Endothelial cell of umbilical vein (primary cell): ENCODE results near the gene SLC9A9.

ENCODE experiments used
- EZH2 ChIP-seq: IDR thresholded peaks from 2 replicates; pipeline ENCODE4 v1.6.1; 2012; ENCODE audit warnings: borderline replicate concordance, low read depth, mild to moderate bottlenecking, moderate library complexity, low read length, inconsistent platforms; ENCODE audit not compliant: severe bottlenecking
- FOS ChIP-seq: IDR thresholded peaks from 2 replicates; pipeline ENCODE4 v1.6.1; 2011; ENCODE audit warnings: mild to moderate bottlenecking, low read length, moderate library complexity, borderline replicate concordance; ENCODE audit not compliant: insufficient read depth
- JUN ChIP-seq: IDR thresholded peaks from 2 replicates; pipeline ENCODE4 v1.6.1; 2011; ENCODE audit warnings: borderline replicate concordance, low read depth; ENCODE audit not compliant: insufficient read length, insufficient read depth
- MAX ChIP-seq: IDR thresholded peaks from 2 replicates; pipeline ENCODE4 v1.6.1; 2011; ENCODE audit not compliant: insufficient read depth, insufficient read length
- MYC ChIP-seq: IDR thresholded peaks from one replicate; pipeline ENCODE4 v1.6.1; 2011; ENCODE audit warnings: mild to moderate bottlenecking, low read depth, low read length
- POLR2A ChIP-seq: IDR thresholded peaks from 2 replicates; pipeline ENCODE4 v1.6.1; 2012; ENCODE audit warnings: low read depth, mild to moderate bottlenecking, control low read depth, low read length
- POLR2AphosphoS5 ChIP-seq: IDR thresholded peaks from 2 replicates; pipeline ENCODE4 v1.6.1; 2012; ENCODE audit warnings: low read depth, mild to moderate bottlenecking, control low read depth, low read length, moderate library complexity; ENCODE audit not compliant: insufficient read depth
- TF ChIP-seq, protein P1 (sequence below), 2 donors: IDR thresholded peaks; 1 replicate in 1 of 2; 2 replicates in 1 of 2; pipeline ENCODE4 v1.5.1; 2011; ENCODE audit warnings: low read length in 2 of 2, mild to moderate bottlenecking in 2 of 2, moderate library complexity in 2 of 2, control low read depth in 1 of 2, inconsistent platforms in 1 of 2, low read depth in 1 of 2; ENCODE audit not compliant: insufficient read depth in 1 of 2; ENCODE audit errors: extremely low read depth in 1 of 2

DNA sequence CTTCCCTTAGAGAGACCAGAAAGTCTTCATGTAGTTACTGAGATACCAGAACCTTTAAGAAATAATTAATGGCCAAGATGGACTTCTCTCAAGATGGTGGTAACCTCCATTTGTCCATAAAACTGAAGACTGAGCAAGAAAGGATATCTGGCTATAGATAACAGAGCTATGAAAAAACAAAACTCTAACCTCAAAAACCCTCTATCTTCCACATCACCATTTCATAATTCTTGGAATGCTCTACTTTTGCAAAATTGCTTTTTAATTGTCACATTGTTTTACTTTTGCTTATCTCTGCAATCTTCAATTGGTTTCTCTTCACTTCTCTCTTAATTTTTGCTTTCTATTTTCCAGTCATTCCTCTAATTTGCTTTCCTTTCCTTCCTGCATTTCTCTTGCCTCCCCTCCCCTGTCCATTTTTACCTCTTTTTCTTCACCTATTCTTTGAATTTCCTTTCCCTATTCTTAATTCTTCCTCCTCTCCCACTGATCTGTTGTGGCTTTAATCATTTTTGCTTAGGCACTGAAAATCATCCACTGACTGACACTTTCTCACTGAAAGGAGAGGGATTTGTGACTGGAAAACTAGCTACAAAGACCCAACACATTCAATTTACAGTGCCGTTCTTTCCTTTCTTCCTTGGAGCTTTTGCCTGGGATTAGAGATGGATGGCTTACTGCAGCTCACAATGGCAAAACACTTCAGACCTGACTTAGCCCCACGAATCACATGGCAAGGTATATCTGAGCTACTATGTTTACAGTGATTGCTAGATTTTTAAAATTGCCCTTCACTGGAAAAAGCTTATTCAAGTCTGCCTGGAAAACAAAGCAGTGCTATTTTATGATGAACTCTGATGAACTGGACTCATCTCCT, 485.9 kb downstream of the SLC9A9 start:
- no peak for TF ChIP-seq POLR2AphosphoS5
- TF ChIP-seq, protein P1, sequence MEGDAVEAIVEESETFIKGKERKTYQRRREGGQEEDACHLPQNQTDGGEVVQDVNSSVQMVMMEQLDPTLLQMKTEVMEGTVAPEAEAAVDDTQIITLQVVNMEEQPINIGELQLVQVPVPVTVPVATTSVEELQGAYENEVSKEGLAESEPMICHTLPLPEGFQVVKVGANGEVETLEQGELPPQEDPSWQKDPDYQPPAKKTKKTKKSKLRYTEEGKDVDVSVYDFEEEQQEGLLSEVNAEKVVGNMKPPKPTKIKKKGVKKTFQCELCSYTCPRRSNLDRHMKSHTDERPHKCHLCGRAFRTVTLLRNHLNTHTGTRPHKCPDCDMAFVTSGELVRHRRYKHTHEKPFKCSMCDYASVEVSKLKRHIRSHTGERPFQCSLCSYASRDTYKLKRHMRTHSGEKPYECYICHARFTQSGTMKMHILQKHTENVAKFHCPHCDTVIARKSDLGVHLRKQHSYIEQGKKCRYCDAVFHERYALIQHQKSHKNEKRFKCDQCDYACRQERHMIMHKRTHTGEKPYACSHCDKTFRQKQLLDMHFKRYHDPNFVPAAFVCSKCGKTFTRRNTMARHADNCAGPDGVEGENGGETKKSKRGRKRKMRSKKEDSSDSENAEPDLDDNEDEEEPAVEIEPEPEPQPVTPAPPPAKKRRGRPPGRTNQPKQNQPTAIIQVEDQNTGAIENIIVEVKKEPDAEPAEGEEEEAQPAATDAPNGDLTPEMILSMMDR (IDR thresholded peaks at IDR 0.05; ENCODE audit: extremely low read depth in 1 of 2, insufficient read depth in 1 of 2, low read depth in 1 of 2, low read length in 2 of 2), result no peak
- TF ChIP-seq EZH2, result no peak
- no peak for TF ChIP-seq POLR2A
- TF ChIP-seq JUN, result no peak
- TF ChIP-seq MYC, result no peak
- no peak for TF ChIP-seq MAX
- TF ChIP-seq FOS, result no peak
